Measurements from ENCODE around the gene SSU72. TPM values are rescaled to one million over a fixed set of nuclear protein-coding genes. Genes with fewer than 3 reads are reported as not detected.

Gene SSU72
- total RNA-seq, 6 donors from 2014 or later: 122 to 174 (median 146) TPM

- Histone ChIP-seq H3K4me3 (no peak overlapping the region), H3K27me3 (no peaks in the 10 kb centered on the region), H3K36me3 (peaks cover 0 to 36% (median 25%) of the 10 kb centered on the region in 4 donors), H3K9me3 (peaks cover 0 to 11% (median 3%) of the 10 kb centered on the region in 4 donors), H3K27ac (no peak overlapping the region), H3K4me1 (no peaks in the 10 kb centered on the region)
- TF ChIP-seq EP300 (IDR thresholded peaks at IDR 0.05) (no peak), POLR2AphosphoS5 (IDR thresholded peaks at IDR 0.05) (no peak), CTCF (IDR thresholded peaks at IDR 0.05) (no peak), POLR2A (IDR thresholded peaks at IDR 0.05) (no peak)
- ATAC-seq (ENCODE audit: low FRiP score in 2 of 2) (no peak), DNase-seq (no peak)
- WGBS, 2 donors: 92 to 95% methylated on average over 4 of the region's 4 CpGs
These were observed 42.7 kb downstream of the SSU72 start for GRCh38 chr1:1531947-1532346.

- ATAC-seq (ENCODE audit: low FRiP score in 2 of 2): no peak
- H3K36me3 ChIP-seq: peaks cover 0 to 47% (median 30%) of the 10 kb centered on the region in 4 donors
- no peaks in the 10 kb centered on the region for H3K4me1 ChIP-seq
- H3K9me3 ChIP-seq: peaks cover 0 to 11% (median 3%) of the 10 kb centered on the region in 4 donors
- no peak for DNase-seq
- no peaks in the 10 kb centered on the region for H3K27me3 ChIP-seq
- WGBS, 2 donors: 92 to 99% methylated on average over 2 to 8 of the region's 8 CpGs
- no peak overlapping the region for H3K27ac ChIP-seq
- no peak for TF ChIP-seq POLR2A (IDR thresholded peaks at IDR 0.05)
- TF ChIP-seq POLR2AphosphoS5 (IDR thresholded peaks at IDR 0.05): no peak
- no peak for TF ChIP-seq CTCF (IDR thresholded peaks at IDR 0.05)
- no peak for TF ChIP-seq EP300 (IDR thresholded peaks at IDR 0.05)
- H3K4me3 ChIP-seq: no peak overlapping the region
These were observed 44.7 kb downstream of the SSU72 start for GRCh38 chr1:1529936-1530335.

- Histone ChIP-seq H3K4me1 (no peaks in the 10 kb centered on the region), H3K4me3 (no peak overlapping the region), H3K36me3 (peaks cover 0 to 46% (median 27%) of the 10 kb centered on the region in 4 donors), H3K9me3 (peaks cover 0 to 11% (median 3%) of the 10 kb centered on the region in 4 donors), H3K27me3 (no peaks in the 10 kb centered on the region), H3K27ac (no peak overlapping the region)
- DNase-seq (peak in 1 of 2 donors; percentile 72), ATAC-seq (ENCODE audit: low FRiP score in 2 of 2) (no peak)
- no peak for TF ChIP-seq CTCF (IDR thresholded peaks at IDR 0.05)
- WGBS, 2 donors: 98 to 100% methylated on average over 1 to 16 of the region's 18 CpGs
These were observed 45.3 kb downstream of the SSU72 start for GRCh38 chr1:1529321-1529720.

- peaks cover 0 to 11% (median 3%) of the 10 kb centered on the region in 4 donors for H3K9me3 ChIP-seq
- peaks cover 0 to 49% (median 29%) of the 10 kb centered on the region in 4 donors for H3K36me3 ChIP-seq
- no peak for ATAC-seq (ENCODE audit: low FRiP score in 2 of 2)
- H3K27ac ChIP-seq: no peak overlapping the region
- no peak for TF ChIP-seq POLR2A (IDR thresholded peaks at IDR 0.05)
- no peak for TF ChIP-seq CTCF (IDR thresholded peaks at IDR 0.05)
- no peak for TF ChIP-seq EP300 (IDR thresholded peaks at IDR 0.05)
- no peak for TF ChIP-seq POLR2AphosphoS5 (IDR thresholded peaks at IDR 0.05)
- WGBS, 2 donors: 90 to 93% methylated on average over 21 to 22 of the region's 37 CpGs
- H3K4me1 ChIP-seq: no peaks in the 10 kb centered on the region
- peak in 1 of 2 donors; percentile 42 for DNase-seq
- no peaks in the 10 kb centered on the region for H3K27me3 ChIP-seq
- H3K4me3 ChIP-seq: no peak overlapping the region
These were observed 46.1 kb downstream of the SSU72 start for GRCh38 chr1:1528301-1529267.
